ENCODE measurements around the gene CENATAC.

CENATAC gene

DNA sequence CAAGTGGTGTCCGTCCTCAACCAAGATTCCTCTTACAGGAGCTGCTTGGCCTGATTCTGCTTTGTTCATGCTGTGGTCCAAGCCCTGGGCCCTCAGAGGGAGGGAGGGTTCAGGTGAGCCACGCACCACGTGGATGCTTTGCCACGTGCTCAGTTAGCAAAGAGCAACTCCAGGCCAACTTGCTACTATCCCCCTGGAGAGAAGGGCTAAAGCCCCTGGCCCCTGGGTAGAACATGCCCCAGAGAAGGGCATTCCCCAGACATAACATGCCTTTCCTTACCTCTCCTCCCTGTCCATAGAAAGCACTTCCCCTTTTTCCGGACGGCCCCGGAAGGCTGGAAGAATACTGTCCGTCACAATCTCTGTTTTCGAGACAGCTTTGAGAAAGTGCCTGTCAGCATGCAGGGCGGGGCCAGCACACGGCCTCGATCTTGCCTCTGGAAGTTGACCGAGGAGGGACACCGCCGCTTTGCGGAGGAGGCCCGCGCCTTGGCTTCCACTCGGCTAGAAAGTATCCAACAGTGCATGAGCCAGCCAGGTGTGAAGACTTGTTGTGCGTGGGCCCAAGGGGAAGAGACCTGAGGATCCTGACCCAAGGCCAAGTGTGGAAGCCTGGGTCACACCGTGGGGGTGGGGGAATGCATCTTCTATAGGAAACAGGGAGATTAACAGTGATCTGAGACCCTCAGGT lies 17.6 kb upstream of the CENATAC start:
- TF ChIP-seq POLR2AphosphoS5 (IDR thresholded peaks at IDR 0.05; ENCODE audit: low read depth, low read length), result peak; percentile 53; the same call in 1 of the 2 replicates
- no peak for TF ChIP-seq SIN3A (IDR thresholded peaks at IDR 0.05; ENCODE audit: borderline replicate concordance, insufficient read depth, low read length)
- no peak for TF ChIP-seq FOXP2 (optimal IDR thresholded peaks at IDR 0.05; ENCODE audit: borderline replicate concordance, extremely low read depth, extremely low read length, insufficient read depth)
- 0 out of 4 replicates have a peak, but pooled peaks of 1 of the 2 experiments have one; percentile 26 for TF ChIP-seq REST (IDR thresholded peaks at IDR 0.05; ENCODE audit: insufficient read depth in 1 of 2, low read depth in 2 of 2, low read length in 2 of 2)
- 0 out of 2 replicates have a peak, but pooled peaks have one; percentile 26 for TF ChIP-seq TAF1 (IDR thresholded peaks at IDR 0.05; ENCODE audit: borderline replicate concordance, insufficient read depth, low read length)

DNA sequence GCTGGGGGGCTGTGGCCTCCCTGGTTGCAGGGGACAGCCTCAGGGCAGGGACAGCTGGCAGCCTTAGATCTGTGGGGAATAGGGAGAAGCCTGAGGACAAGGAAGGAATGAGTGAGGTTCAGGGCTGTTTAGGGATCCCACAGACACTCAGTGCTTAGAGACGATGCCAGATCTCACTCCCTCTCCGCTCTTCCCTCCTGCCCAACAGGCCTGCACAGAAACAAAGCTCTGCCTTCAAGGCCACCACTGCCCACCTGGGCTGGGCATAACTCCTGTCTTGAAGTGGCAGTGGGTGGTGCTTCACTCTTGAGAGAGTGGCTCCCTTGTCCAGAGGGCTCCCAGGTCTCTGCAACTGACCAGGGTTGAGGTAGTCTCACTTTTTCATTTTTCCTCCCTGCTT lies 13.1 kb upstream of the CENATAC start:
- TF ChIP-seq SIN3A (IDR thresholded peaks at IDR 0.05; ENCODE audit: borderline replicate concordance, insufficient read depth, low read length) (no peak), POLR2AphosphoS5 (IDR thresholded peaks at IDR 0.05; ENCODE audit: low read depth, low read length) (no peak), FOXP2 (optimal IDR thresholded peaks at IDR 0.05; ENCODE audit: borderline replicate concordance, extremely low read depth, extremely low read length, insufficient read depth) (no peak), TAF1 (IDR thresholded peaks at IDR 0.05; ENCODE audit: borderline replicate concordance, insufficient read depth, low read length) (no peak), REST (IDR thresholded peaks at IDR 0.05; ENCODE audit: insufficient read depth in 1 of 2, low read depth in 2 of 2, low read length in 2 of 2) (no peak)

- TF ChIP-seq FOXP2 (optimal IDR thresholded peaks at IDR 0.05; ENCODE audit: borderline replicate concordance, extremely low read depth, extremely low read length, insufficient read depth) (no peak), REST (IDR thresholded peaks at IDR 0.05; ENCODE audit: insufficient read depth in 1 of 2, low read depth in 2 of 2, low read length in 2 of 2) (no peak), SIN3A (IDR thresholded peaks at IDR 0.05; ENCODE audit: borderline replicate concordance, insufficient read depth, low read length) (no peak), TAF1 (IDR thresholded peaks at IDR 0.05; ENCODE audit: borderline replicate concordance, insufficient read depth, low read length) (no peak), POLR2AphosphoS5 (IDR thresholded peaks at IDR 0.05; ENCODE audit: low read depth, low read length) (no peak)
Observed at GRCh38 chr11:118988280-118988679, 9.7 kb upstream of the CENATAC start.

DNA sequence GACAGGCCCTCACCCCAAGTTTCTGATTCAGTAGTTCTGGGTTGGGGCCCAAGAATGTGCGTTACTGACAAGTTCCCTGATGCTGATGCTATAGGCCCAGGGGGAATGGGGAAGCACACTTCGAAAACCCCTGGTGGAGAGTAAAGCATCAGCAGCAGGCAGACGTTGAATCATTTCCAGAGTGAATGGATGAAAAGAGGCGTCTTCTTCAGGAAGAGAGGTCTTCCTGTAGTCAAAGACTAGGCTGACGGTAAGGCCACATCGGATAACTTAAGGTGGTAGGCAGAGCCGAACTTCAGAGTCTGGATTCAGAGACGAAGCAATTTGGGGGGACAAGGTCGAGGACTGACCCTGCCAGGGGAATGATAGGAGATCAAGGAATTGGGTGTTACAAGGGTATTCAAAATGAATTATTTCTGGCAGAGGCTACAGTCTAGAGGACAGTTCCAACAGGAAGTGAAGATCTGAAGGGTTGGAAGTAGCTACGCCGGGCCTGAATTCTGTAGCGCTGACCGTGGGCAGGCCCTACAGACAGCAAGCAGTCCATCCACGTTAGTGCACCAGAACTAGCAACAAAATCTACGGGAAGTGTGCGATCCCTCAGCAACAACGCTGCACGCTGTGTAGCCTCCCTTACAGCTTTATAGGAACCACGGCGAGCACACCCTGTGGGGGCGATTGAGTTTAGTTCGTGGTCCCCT lies 862 bp upstream of the CENATAC start:
- TF ChIP-seq POLR2AphosphoS5 (IDR thresholded peaks at IDR 0.05; ENCODE audit: low read depth, low read length), result 0 out of 2 replicates have a peak, but pooled peaks have one; percentile 36
- no peak for TF ChIP-seq REST (IDR thresholded peaks at IDR 0.05; ENCODE audit: insufficient read depth in 1 of 2, low read depth in 2 of 2, low read length in 2 of 2)
- TF ChIP-seq TAF1 (IDR thresholded peaks at IDR 0.05; ENCODE audit: borderline replicate concordance, insufficient read depth, low read length), result peak; percentile 4; the same call in 1 of the 2 replicates
- TF ChIP-seq SIN3A (IDR thresholded peaks at IDR 0.05; ENCODE audit: borderline replicate concordance, insufficient read depth, low read length), result 0 out of 2 replicates have a peak, but pooled peaks have one; percentile 41

Data from PFSK-1 (cell line).